HepG2 (cell line): ENCODE data around the gene OR8B4. TPM values are rescaled to one million over a fixed set of nuclear protein-coding genes. Genes with fewer than 3 reads are reported as not detected.

Experiments used
- ATAC-seq: fragments of 200-7000 bp; cut with Tn5 transposase; 3 replicates; pipeline ENCODE4 v1.9.1; 2020; ENCODE audit warnings: mild to moderate bottlenecking, moderate library complexity
- BruUV-seq: library from RNA; stranded (reverse); fragments of 400-500 nt; replicated peaks from 2 replicates; lab custom pipeline; 2021; lab: Mats Ljungman, UMichigan
- CTCF ChIA-PET: fragments of 300-600 bp; formaldehyde crosslinking; extraction: SDS; loops from one replicate; lab custom pipeline; 2021; ENCODE audit warnings: low total read pairs, inconsistent platforms, low intra/inter-chr PET ratio; lab: Yijun Ruan, JAX
- POLR2A ChIA-PET: fragments of 350-600 bp; sonication (Branson Sonifier 250); formaldehyde crosslinking; loops from one replicate; lab custom pipeline; 2020; ENCODE audit warnings: antibody characterized with exemption, inconsistent platforms; lab: Yijun Ruan, JAX
- DNase-seq: peaks from one replicate; pipeline ENCODE4 v3.0.0-alpha.2; 2015; ENCODE audit warnings: low spot score
- FAIRE-seq: peaks from 3 replicates; lab custom pipeline; 2011; peaks lifted over from hg19 to GRCh38; lab: Jason Lieb, UNC
- H2AFZ ChIP-seq: one replicate; pipeline ENCODE4 v1.6.1; 2011; ENCODE audit warnings: low read length, inconsistent platforms
- H3K27ac ChIP-seq: fragments of 300-600 bp; 3 replicates; pipeline ENCODE4 v1.8.0; 2011; ENCODE audit warnings: mixed run types, mild to moderate bottlenecking, mixed read lengths, low read length, inconsistent platforms; ENCODE audit not compliant: insufficient read depth; ENCODE audit errors: extremely low read length
- H3K27me3 ChIP-seq, 2 experiments: fragments of 200-600 bp in 1 of 2; 2 replicates in 1 of 2; 3 replicates in 1 of 2; pipeline versions ENCODE4 v1.6.0 to v1.8.0; 2011; ENCODE audit warnings: low read length in 2 of 2, mild to moderate bottlenecking in 2 of 2, moderate library complexity in 2 of 2, inconsistent platforms in 1 of 2; ENCODE audit not compliant: insufficient read depth in 2 of 2, control insufficient read depth in 1 of 2
- H3K36me3 ChIP-seq, 2 experiments: fragments of 200-600 bp in 1 of 2; replicated peaks in 1 of 2; 2 replicates in 1 of 2; 3 replicates in 1 of 2; pipeline versions ENCODE4 v1.5.1 to v1.8.0; 2011; ENCODE audit warnings: low read length in 2 of 2, inconsistent platforms in 1 of 2; ENCODE audit not compliant: insufficient read depth in 2 of 2, control insufficient read depth in 1 of 2
- H3K4me1 ChIP-seq: 2 replicates; pipeline ENCODE4 v1.5.1; 2012; ENCODE audit warnings: low read length, inconsistent platforms; ENCODE audit not compliant: insufficient read depth
- H3K4me2 ChIP-seq: 2 replicates; pipeline ENCODE4 v1.6.0; 2011; ENCODE audit warnings: low read depth, low read length, inconsistent platforms
- H3K4me3 ChIP-seq, 3 experiments: fragments of 200-600 bp in 1 of 3; sonication (generic), shearing (Covaris generic) in 1 of 3; replicated peaks in 1 of 3; 2 replicates each; pipeline ENCODE4 v1.5.1; 2011 to 2016; ENCODE audit warnings: low read length in 3 of 3, inconsistent platforms in 2 of 3, low read depth in 2 of 3, mild to moderate bottlenecking in 2 of 3, control low read depth in 1 of 3, mixed read lengths in 1 of 3; ENCODE audit not compliant: insufficient read depth in 1 of 3
- H3K79me2 ChIP-seq: one replicate; pipeline ENCODE4 v1.6.1; 2011; ENCODE audit warnings: low read length, inconsistent platforms; ENCODE audit not compliant: insufficient read depth
- H3K9ac ChIP-seq: 2 replicates; pipeline ENCODE4 v1.6.0; 2011; ENCODE audit warnings: mild to moderate bottlenecking, low read depth, low read length, inconsistent platforms; ENCODE audit not compliant: insufficient read depth
- H3K9me3 ChIP-seq: 2 replicates; pipeline ENCODE4 v1.5.1; 2012; ENCODE audit warnings: mild to moderate bottlenecking, low read length
- H4K20me1 ChIP-seq: 2 replicates; pipeline ENCODE4 v1.6.0; 2011; ENCODE audit warnings: inconsistent platforms, mild to moderate bottlenecking, low read length, moderate library complexity; ENCODE audit not compliant: insufficient read depth
- SKIL ChIP-seq: sonication (generic); formaldehyde crosslinking; IDR thresholded peaks from 2 replicates; pipeline ENCODE4 v1.8.0; 2022; ENCODE audit warnings: missing genetic modification reagents, mild to moderate bottlenecking, moderate library complexity, borderline replicate concordance
- ZBTB46 ChIP-seq: sonication (generic); formaldehyde crosslinking; IDR thresholded peaks from 2 replicates; pipeline ENCODE4 v1.4.0; 2020; ENCODE audit warnings: mild to moderate bottlenecking, missing genetic modification reagents, borderline replicate concordance
- ZNF251 ChIP-seq: sonication (generic); formaldehyde crosslinking; IDR thresholded peaks from 2 replicates; pipeline ENCODE4 v1.9.0; 2021; ENCODE audit warnings: mild to moderate bottlenecking, missing genetic modification reagents
- ZNF280B ChIP-seq: sonication (generic); formaldehyde crosslinking; IDR thresholded peaks from 2 replicates; pipeline ENCODE4 v1.5.0; 2020; ENCODE audit warnings: missing genetic modification reagents, mild to moderate bottlenecking, borderline replicate concordance
- ZNF775 ChIP-seq: sonication (generic); formaldehyde crosslinking; IDR thresholded peaks from 2 replicates; pipeline ENCODE4 v1.4.0; 2020; ENCODE audit warnings: missing genetic modification reagents, mild to moderate bottlenecking, moderate library complexity, borderline replicate concordance
- WGBS: methylation state at CpG from one replicate; pipeline ENCODE4 v1.1.6; 2017; ENCODE audit warnings: low lambda C conversion rate; 5-methylcytosine and 5-hydroxymethylcytosine counted together
- in situ Hi-C: cut with HindIII; loops from 2 replicates; pipeline ENCODE4 v1.10.0; 2017; ENCODE audit warnings: low pct_unique_long_range_greater_than_20kb; ENCODE audit not compliant: extremely low pct_ligation_motif_present
- intact Hi-C: fragments of 100-400 bp; cut with micrococcal nuclease; formaldehyde crosslinking; loops from one replicate; pipeline ENCODE4 v1.10.0; 2022; ENCODE audit not compliant: unreplicated experiment
- polyA plus RNA-seq, 8 experiments: library from polyadenylated mRNA; depleted of rRNA in 3 of 8; stranded (reverse) in 7 of 8; unstranded in 1 of 8; fragments of >200 nt; fragmentation: Illumina TruSeq in 4 of 8; extraction: Trizol in 4 of 8; gene quantifications; 2 replicates each; pipeline versions ENCODE4 v1.2.1 to v1.2.3, GENCODE V29; 2011 to 2016; ENCODE audit warnings: low read depth in 4 of 8, missing spikeins in 1 of 8, mixed read lengths in 1 of 8; ENCODE audit not compliant: insufficient read depth in 1 of 8
- total RNA-seq, 5 experiments: library from RNA; depleted of rRNA; stranded (reverse); fragments of >200 nt; fragmentation: Illumina TruSeq; extraction: Trizol; gene quantifications; 2 replicates each; pipeline ENCODE4 v1.2.3, GENCODE V29; 2016; ENCODE audit warnings: low read depth in 1 of 5

OR8B4 gene
- total and polyA plus RNA-seq, 2 of the 13 experiments (the other 11 are each of a cell fraction or from before 2014, with no cell fraction given) = not detected

- H3K4me1 ChIP-seq = no peaks in the 10 kb centered on the region
- H3K4me2 ChIP-seq = no peak overlapping the region
- no TSS peak for BruUV-seq
- POLR2A ChIA-PET = no interaction called here
- H2AFZ ChIP-seq = no peak overlapping the region
- H3K4me3 ChIP-seq = no peak overlapping the region
- H3K79me2 ChIP-seq = no peaks in the 10 kb centered on the region
- ATAC-seq = no peak
- no peak overlapping the region for H3K9ac ChIP-seq
- CTCF ChIA-PET = no interaction called here
- no peaks in the 10 kb centered on the region for H3K9me3 ChIP-seq
- H4K20me1 ChIP-seq = no peaks in the 10 kb centered on the region
- intact Hi-C loops = no loop called here
- peaks cover 0 to 8% of the 10 kb centered on the region in 2 experiments; a peak in 3 of 5 replicates for H3K27me3 ChIP-seq
- no peak overlapping the region for H3K27ac ChIP-seq
- TF ChIP-seq ZNF280B (CRISPR knock-in tag) = no peak
- TF ChIP-seq SKIL = no peak
- TF ChIP-seq ZNF775 (CRISPR knock-in tag) = no peak
- no peak for TF ChIP-seq ZNF251 (CRISPR knock-in tag)
- TF ChIP-seq ZBTB46 (CRISPR knock-in tag) = no peak
- 4% methylated on average over 4 of the region's 4 CpGs for WGBS
- no peaks in the 10 kb centered on the region for H3K36me3 ChIP-seq
- in situ Hi-C loops = no loop called here
- DNase-seq = no peak
- no peak for FAIRE-seq
Measured at GRCh38 chr11:124421043-124421442, 3.6 kb downstream of the OR8B4 start.
